HEK293 (cell line): Measurements from ENCODE around the gene CDS1.

Experiments used
- ZNF146 ChIP-seq: fragments of 450-650 bp; formaldehyde crosslinking; IDR thresholded peaks from 2 replicates; pipeline ENCODE4 v1.5.1; 2016; ENCODE audit warnings: missing biosample characterization, missing genetic modification characterization
- ZNF155 ChIP-seq: fragments of 450-650 bp; formaldehyde crosslinking; IDR thresholded peaks from 2 replicates; pipeline ENCODE4 v1.5.1; 2016; ENCODE audit warnings: missing biosample characterization, missing genetic modification characterization
- ZNF335 ChIP-seq: fragments of 450-650 bp; formaldehyde crosslinking; conservative IDR thresholded peaks from 2 replicates; pipeline ENCODE4 v1.5.1; 2016; ENCODE audit warnings: missing biosample characterization, missing genetic modification characterization
- TF ChIP-seq, protein P1 (sequence below): fragments of 450-650 bp; formaldehyde crosslinking; IDR thresholded peaks from 2 replicates; pipeline ENCODE4 v1.5.1; 2016; ENCODE audit warnings: missing biosample characterization, missing genetic modification characterization

DNA sequence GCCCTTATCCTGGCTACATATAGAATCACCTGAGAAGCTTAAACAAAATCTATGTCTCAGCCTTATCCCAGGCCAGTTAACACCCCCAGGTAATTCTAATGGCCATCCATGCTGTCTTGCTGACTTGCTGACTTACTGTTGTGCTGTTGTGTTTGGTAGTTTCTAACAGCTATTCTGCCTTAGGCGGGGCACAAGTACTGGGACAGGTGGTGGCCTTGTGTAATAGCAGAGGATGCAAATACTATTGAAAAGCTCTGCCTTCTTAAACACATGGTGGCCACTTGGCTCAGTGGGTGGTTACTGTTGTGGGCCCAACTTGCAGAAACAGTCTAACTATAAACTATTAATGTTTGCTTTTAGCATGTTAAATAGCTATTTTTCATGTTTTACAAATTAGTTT, 56.2 kb downstream of the CDS1 start:
- TF ChIP-seq, protein P1, sequence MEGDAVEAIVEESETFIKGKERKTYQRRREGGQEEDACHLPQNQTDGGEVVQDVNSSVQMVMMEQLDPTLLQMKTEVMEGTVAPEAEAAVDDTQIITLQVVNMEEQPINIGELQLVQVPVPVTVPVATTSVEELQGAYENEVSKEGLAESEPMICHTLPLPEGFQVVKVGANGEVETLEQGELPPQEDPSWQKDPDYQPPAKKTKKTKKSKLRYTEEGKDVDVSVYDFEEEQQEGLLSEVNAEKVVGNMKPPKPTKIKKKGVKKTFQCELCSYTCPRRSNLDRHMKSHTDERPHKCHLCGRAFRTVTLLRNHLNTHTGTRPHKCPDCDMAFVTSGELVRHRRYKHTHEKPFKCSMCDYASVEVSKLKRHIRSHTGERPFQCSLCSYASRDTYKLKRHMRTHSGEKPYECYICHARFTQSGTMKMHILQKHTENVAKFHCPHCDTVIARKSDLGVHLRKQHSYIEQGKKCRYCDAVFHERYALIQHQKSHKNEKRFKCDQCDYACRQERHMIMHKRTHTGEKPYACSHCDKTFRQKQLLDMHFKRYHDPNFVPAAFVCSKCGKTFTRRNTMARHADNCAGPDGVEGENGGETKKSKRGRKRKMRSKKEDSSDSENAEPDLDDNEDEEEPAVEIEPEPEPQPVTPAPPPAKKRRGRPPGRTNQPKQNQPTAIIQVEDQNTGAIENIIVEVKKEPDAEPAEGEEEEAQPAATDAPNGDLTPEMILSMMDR (tag by site-specific recombination): no peak
- TF ChIP-seq ZNF335 (no peak), ZNF155 (tag by site-specific recombination) (no peak), ZNF146 (tag by site-specific recombination) (no peak)
